ENCODE results near the gene ARL8B. TPM values are rescaled to one million over a fixed set of nuclear protein-coding genes. Genes with fewer than 3 reads are reported as not detected.
"Not testable (repeated sequence)": the region's sequence is repeated elsewhere in the genome, so short reads cannot be mapped to it uniquely, and the experiment has no call there.

ARL8B gene
- polyA plus RNA-seq, 1 of the 3 experiments (the other 2 are of a cell fraction) = 21.9 TPM

- H3K9me2 ChIP-seq = no peaks in the 10 kb centered on the region
- H3K9me3 ChIP-seq = no peaks in the 10 kb centered on the region
- ChIA-PET POLR2A (no interaction called here), CTCF (interaction anchor here (0.8 kb wide), 1 partner anchor 59 kb away, joined by 5 read pairs; the partner anchor contains the start of gene ARL8B)
- H3K79me2 ChIP-seq (ENCODE audit: insufficient read depth) = no peaks in the 10 kb centered on the region
- no peak overlapping the region for H3K4me2 ChIP-seq
- H3K27ac ChIP-seq (ENCODE audit: low read depth in 2 of 2, low read length in 1 of 2) = no peak overlapping the region
- H3K4me1 ChIP-seq (ENCODE audit: control insufficient read depth in 1 of 2, insufficient read depth in 2 of 2, low read depth in 1 of 2, low read length in 1 of 2) = peaks cover 0 to 4% of the 10 kb centered on the region in 2 experiments; a peak in 2 of 4 replicates
- H2AFZ ChIP-seq (ENCODE audit: low read depth) = no peak overlapping the region
- no peaks in the 10 kb centered on the region for H3K27me3 ChIP-seq (ENCODE audit: insufficient read depth)
- H3K9ac ChIP-seq = no peak overlapping the region
- H3K4me3 ChIP-seq (ENCODE audit: low read depth in 2 of 2, low read length in 1 of 2) = no peak overlapping the region
- peaks cover 50 to 60% of the 10 kb centered on the region in 2 experiments for H3K36me3 ChIP-seq (replicated peaks in 1 of 2; ENCODE audit: control insufficient read depth in 1 of 2, insufficient read depth in 2 of 2, low read length in 1 of 2)
- peaks cover 13% of the 10 kb centered on the region for H3F3A ChIP-seq (replicated peaks; ENCODE audit: insufficient read depth)
- no peak for TF ChIP-seq USF2 (IDR thresholded peaks at IDR 0.05; ENCODE audit: borderline replicate concordance, low read depth, low read length)
- TF ChIP-seq PBX3 (IDR thresholded peaks at IDR 0.05) = no peak
- no peak for TF ChIP-seq RXRA (IDR thresholded peaks at IDR 0.05; ENCODE audit: borderline replicate concordance, low read depth)
- TF ChIP-seq MAX (IDR thresholded peaks at IDR 0.05; ENCODE audit: low read depth) = no peak
- no peak for TF ChIP-seq EP300 (IDR thresholded peaks at IDR 0.05; ENCODE audit: borderline replicate concordance in 1 of 2, low read depth in 1 of 2, low read length in 1 of 2)
- no peak for TF ChIP-seq NFIC (IDR thresholded peaks at IDR 0.05; ENCODE audit: borderline replicate concordance)
- no peak for TF ChIP-seq YY1 (IDR thresholded peaks at IDR 0.05; ENCODE audit: low read depth)
- TF ChIP-seq TAF1 (IDR thresholded peaks at IDR 0.05; ENCODE audit: borderline replicate concordance, low read depth, low read length) = no peak
- no peak for TF ChIP-seq IRF3 (IDR thresholded peaks at IDR 0.05; ENCODE audit: low read depth, low read length)
- TF ChIP-seq MEF2A (IDR thresholded peaks at IDR 0.05; ENCODE audit: borderline replicate concordance, low read depth) = no peak
- no peak for TF ChIP-seq CTCF (IDR thresholded peaks at IDR 0.05)
- no peak for TF ChIP-seq SMC3 (IDR thresholded peaks at IDR 0.05; ENCODE audit: low read depth, low read length)
- TF ChIP-seq FOSL2 (IDR thresholded peaks at IDR 0.05; ENCODE audit: borderline replicate concordance, low read depth) = no peak
- no peak for TF ChIP-seq FOXM1 (IDR thresholded peaks at IDR 0.05; ENCODE audit: low read depth)
- no peak for TF ChIP-seq EZH2phosphoT487 (IDR thresholded peaks at IDR 0.05; ENCODE audit: borderline replicate concordance, low read depth)
- no peak for TF ChIP-seq NRF1 (IDR thresholded peaks at IDR 0.05; ENCODE audit: low read depth, low read length)
- TF ChIP-seq CHD2 (IDR thresholded peaks at IDR 0.05; ENCODE audit: low read length, partially characterized antibody) = no peak
- TF ChIP-seq GATA2 (CRISPR knock-in tag; IDR thresholded peaks at IDR 0.05) = no peak
- no peak for TF ChIP-seq RAD21 (IDR thresholded peaks at IDR 0.05; ENCODE audit: low read length)
- no peak for TF ChIP-seq USF1 (IDR thresholded peaks at IDR 0.05; ENCODE audit: borderline replicate concordance, low read depth)
- no peaks in the 10 kb centered on the region for H4K20me1 ChIP-seq (ENCODE audit: insufficient read depth)
- no peak for DNase-seq
- 94% methylated on average over 2 of the region's 2 CpGs for WGBS (ENCODE audit: low lambda C conversion rate)
Measured at GRCh38 chr3:5181469-5182141, 59.5 kb downstream of the ARL8B start.

GRCh38 chr3:5183714-5184113 is 61.6 kb downstream of the ARL8B start:
- WGBS (ENCODE audit: low lambda C conversion rate) = 94% methylated on average over 12 of the region's 12 CpGs
- H3K4me3 ChIP-seq (ENCODE audit: low read depth in 2 of 2, low read length in 1 of 2); POLR2A ChIA-PET; DNase-seq; H3K27me3 ChIP-seq (ENCODE audit: insufficient read depth); H2AFZ ChIP-seq (ENCODE audit: low read depth); H3K4me1 ChIP-seq (ENCODE audit: control insufficient read depth in 1 of 2, insufficient read depth in 2 of 2, low read depth in 1 of 2, low read length in 1 of 2); H3K9me2 ChIP-seq; H3K4me2 ChIP-seq; H3K9ac ChIP-seq; H3K27ac ChIP-seq (ENCODE audit: low read depth in 2 of 2, low read length in 1 of 2); CTCF ChIA-PET; H3K9me3 ChIP-seq; H4K20me1 ChIP-seq (ENCODE audit: insufficient read depth): not testable (repeated sequence)
- peaks cover 12% of the 10 kb centered on the region for H3K79me2 ChIP-seq (ENCODE audit: insufficient read depth)
- H3F3A ChIP-seq (replicated peaks; ENCODE audit: insufficient read depth) = peaks cover 13% of the 10 kb centered on the region
- peaks cover 39 to 40% of the 10 kb centered on the region in 2 experiments for H3K36me3 ChIP-seq (replicated peaks in 1 of 2; ENCODE audit: control insufficient read depth in 1 of 2, insufficient read depth in 2 of 2, low read length in 1 of 2)
